ENCODE results near the gene PAFAH1B2.

- TF ChIP-seq, protein P1, sequence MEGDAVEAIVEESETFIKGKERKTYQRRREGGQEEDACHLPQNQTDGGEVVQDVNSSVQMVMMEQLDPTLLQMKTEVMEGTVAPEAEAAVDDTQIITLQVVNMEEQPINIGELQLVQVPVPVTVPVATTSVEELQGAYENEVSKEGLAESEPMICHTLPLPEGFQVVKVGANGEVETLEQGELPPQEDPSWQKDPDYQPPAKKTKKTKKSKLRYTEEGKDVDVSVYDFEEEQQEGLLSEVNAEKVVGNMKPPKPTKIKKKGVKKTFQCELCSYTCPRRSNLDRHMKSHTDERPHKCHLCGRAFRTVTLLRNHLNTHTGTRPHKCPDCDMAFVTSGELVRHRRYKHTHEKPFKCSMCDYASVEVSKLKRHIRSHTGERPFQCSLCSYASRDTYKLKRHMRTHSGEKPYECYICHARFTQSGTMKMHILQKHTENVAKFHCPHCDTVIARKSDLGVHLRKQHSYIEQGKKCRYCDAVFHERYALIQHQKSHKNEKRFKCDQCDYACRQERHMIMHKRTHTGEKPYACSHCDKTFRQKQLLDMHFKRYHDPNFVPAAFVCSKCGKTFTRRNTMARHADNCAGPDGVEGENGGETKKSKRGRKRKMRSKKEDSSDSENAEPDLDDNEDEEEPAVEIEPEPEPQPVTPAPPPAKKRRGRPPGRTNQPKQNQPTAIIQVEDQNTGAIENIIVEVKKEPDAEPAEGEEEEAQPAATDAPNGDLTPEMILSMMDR (IDR thresholded peaks at IDR 0.05) = no peak
- no peak for TF ChIP-seq POLR2A (IDR thresholded peaks at IDR 0.05)
Measured at GRCh38 chr11:117176186-117176585, 32.1 kb downstream of the PAFAH1B2 start.

Data from testis (tissue), 2 donors.